Mononuclear cell (primary cell): ENCODE data around the gene MGAT5. TPM values are rescaled to one million over a fixed set of nuclear protein-coding genes. Genes with fewer than 3 reads are reported as not detected.

Source experiments
- H3K27me3 ChIP-seq: 2 replicates; pipeline ENCODE4 v1.6.0; 2011; ENCODE audit warnings: low read length, control low read depth; ENCODE audit not compliant: insufficient read depth
- H3K4me1 ChIP-seq: 2 replicates; pipeline ENCODE4 v1.5.1; 2011; ENCODE audit warnings: mild to moderate bottlenecking, low read length, control low read depth; ENCODE audit not compliant: insufficient read depth
- H3K4me3 ChIP-seq: 2 replicates; pipeline ENCODE4 v1.5.1; 2011; ENCODE audit warnings: mild to moderate bottlenecking, low read length, moderate library complexity
- H3K9me3 ChIP-seq: 2 replicates; pipeline ENCODE4 v1.5.1; 2011; ENCODE audit warnings: low read depth, mild to moderate bottlenecking, control low read depth, low read length
- total RNA-seq: library from RNA; depleted of rRNA; stranded (reverse); fragments of >200 nt; gene quantifications from one replicate; pipeline ENCODE4 v1.2.3, GENCODE V29; 2012

MGAT5 gene
- total RNA-seq, 1 donor, result 41.3 TPM

GRCh38 chr2:134333646-134334189 lies 79.8 kb downstream of the MGAT5 start:
- peaks cover 10% of the 10 kb centered on the region for H3K4me1 ChIP-seq
- no peak overlapping the region for H3K4me3 ChIP-seq
- no peaks in the 10 kb centered on the region for H3K27me3 ChIP-seq

GRCh38 chr2:134334542-134335353 lies 80.9 kb downstream of the MGAT5 start:
- Histone ChIP-seq H3K27me3 (no peaks in the 10 kb centered on the region), H3K4me3 (no peak overlapping the region), H3K9me3 (no peaks in the 10 kb centered on the region), H3K4me1 (peaks cover 10% of the 10 kb centered on the region)

More at GRCh38 chr2:134333646-134334189, 79.8 kb downstream of the MGAT5 start:
- no peaks in the 10 kb centered on the region for H3K9me3 ChIP-seq

GRCh38 chr2:134335601-134336000 lies 81.7 kb downstream of the MGAT5 start:
- Histone ChIP-seq H3K9me3 (no peaks in the 10 kb centered on the region), H3K4me3 (no peak overlapping the region), H3K27me3 (no peaks in the 10 kb centered on the region), H3K4me1 (peaks cover 10% of the 10 kb centered on the region)

- peaks cover 10% of the 10 kb centered on the region for H3K4me1 ChIP-seq
- no peaks in the 10 kb centered on the region for H3K27me3 ChIP-seq
- H3K4me3 ChIP-seq, result no peak overlapping the region
- H3K9me3 ChIP-seq, result no peaks in the 10 kb centered on the region
These were observed 82.5 kb downstream of the MGAT5 start for GRCh38 chr2:134336352-134336751.

- H3K4me1 ChIP-seq, result peaks cover 10% of the 10 kb centered on the region
- no peak overlapping the region for H3K4me3 ChIP-seq
- no peaks in the 10 kb centered on the region for H3K27me3 ChIP-seq
- H3K9me3 ChIP-seq, result no peaks in the 10 kb centered on the region
These were observed 83.0 kb downstream of the MGAT5 start for GRCh38 chr2:134336921-134337320.

GRCh38 chr2:134337631-134338030 lies 83.8 kb downstream of the MGAT5 start:
- H3K4me3 ChIP-seq, result no peak overlapping the region
- H3K4me1 ChIP-seq, result peaks cover 10% of the 10 kb centered on the region
- no peaks in the 10 kb centered on the region for H3K27me3 ChIP-seq
- H3K9me3 ChIP-seq, result no peaks in the 10 kb centered on the region

- Histone ChIP-seq H3K9me3 (no peaks in the 10 kb centered on the region), H3K4me1 (peaks cover 10% of the 10 kb centered on the region), H3K4me3 (no peak overlapping the region), H3K27me3 (no peaks in the 10 kb centered on the region)
These were observed 84.3 kb downstream of the MGAT5 start for GRCh38 chr2:134338208-134338607.

- Histone ChIP-seq H3K9me3 (no peaks in the 10 kb centered on the region), H3K27me3 (no peaks in the 10 kb centered on the region), H3K4me3 (no peak overlapping the region), H3K4me1 (peaks cover 10% of the 10 kb centered on the region)
These were observed 87.6 kb downstream of the MGAT5 start for GRCh38 chr2:134341476-134341875.

- no peaks in the 10 kb centered on the region for H3K9me3 ChIP-seq
These were observed 91.3 kb downstream of the MGAT5 start for GRCh38 chr2:134344954-134345697.

GRCh38 chr2:134346141-134346540 lies 92.3 kb downstream of the MGAT5 start:
- Histone ChIP-seq H3K4me3 (no peak overlapping the region), H3K9me3 (no peaks in the 10 kb centered on the region), H3K4me1 (no peaks in the 10 kb centered on the region), H3K27me3 (no peaks in the 10 kb centered on the region)

More at GRCh38 chr2:134344954-134345697, 91.3 kb downstream of the MGAT5 start:
- Histone ChIP-seq H3K4me1 (no peaks in the 10 kb centered on the region), H3K27me3 (no peaks in the 10 kb centered on the region), H3K4me3 (no peak overlapping the region)

- Histone ChIP-seq H3K4me3 (no peak overlapping the region), H3K27me3 (no peaks in the 10 kb centered on the region), H3K4me1 (no peaks in the 10 kb centered on the region), H3K9me3 (no peaks in the 10 kb centered on the region)
These were observed 93.9 kb downstream of the MGAT5 start for GRCh38 chr2:134347756-134348155.

- no peak overlapping the region for H3K4me3 ChIP-seq
- no peaks in the 10 kb centered on the region for H3K4me1 ChIP-seq
- H3K9me3 ChIP-seq, result no peaks in the 10 kb centered on the region
- H3K27me3 ChIP-seq, result no peaks in the 10 kb centered on the region
These were observed 94.4 kb downstream of the MGAT5 start for GRCh38 chr2:134348239-134348638.

GRCh38 chr2:134348760-134349159 lies 94.9 kb downstream of the MGAT5 start:
- Histone ChIP-seq H3K27me3 (no peaks in the 10 kb centered on the region), H3K4me3 (no peak overlapping the region), H3K4me1 (no peaks in the 10 kb centered on the region), H3K9me3 (no peaks in the 10 kb centered on the region)

GRCh38 chr2:134351016-134351415 lies 97.1 kb downstream of the MGAT5 start:
- Histone ChIP-seq H3K27me3 (no peaks in the 10 kb centered on the region), H3K9me3 (no peaks in the 10 kb centered on the region), H3K4me3 (no peak overlapping the region), H3K4me1 (no peaks in the 10 kb centered on the region)

- Histone ChIP-seq H3K4me3 (no peak overlapping the region), H3K4me1 (no peaks in the 10 kb centered on the region), H3K27me3 (no peaks in the 10 kb centered on the region), H3K9me3 (no peaks in the 10 kb centered on the region)
These were observed 98.0 kb downstream of the MGAT5 start for GRCh38 chr2:134351899-134352298.
